ENCODE data around the gene PIN4. TPM values are rescaled to one million over a fixed set of nuclear protein-coding genes. Genes with fewer than 3 reads are reported as not detected.

Gene PIN4
- total and polyA plus RNA-seq, 10 of the 15 experiments (the other 5 are each of a cell fraction or from before 2014, with no cell fraction given) = 8.2 to 53.6 (median 33.9) TPM

- Histone ChIP-seq H3K9ac (ENCODE audit: control insufficient read depth, insufficient read depth, low read length) (no peak overlapping the region), H4K20me1 (ENCODE audit: control insufficient read depth, insufficient read depth) (no peaks in the 10 kb centered on the region), H3K4me1 (ENCODE audit: control insufficient read depth, insufficient read depth, low read length) (no peaks in the 10 kb centered on the region), H3K4me3 (no peak overlapping the region), H3K4me2 (ENCODE audit: control insufficient read depth, insufficient read depth) (no peak overlapping the region), H3K79me2 (ENCODE audit: control insufficient read depth, insufficient read depth, low read length) (no peaks in the 10 kb centered on the region), H3K9me3 (replicated peaks; ENCODE audit: control insufficient read depth, insufficient read depth, low read length) (no peaks in the 10 kb centered on the region), H2AFZ (ENCODE audit: control insufficient read depth, low read depth, low read length) (no peak overlapping the region), H3K36me3 (ENCODE audit: control insufficient read depth in 2 of 2, insufficient read depth in 2 of 2, low read length in 1 of 2) (no peaks in the 10 kb centered on the region), H3K27ac (ENCODE audit: control insufficient read depth, insufficient read depth) (no peak overlapping the region), H3K27me3 (replicated peaks in 1 of 2; ENCODE audit: control insufficient read depth in 2 of 2, insufficient read depth in 2 of 2, low read length in 1 of 2) (no peaks in the 10 kb centered on the region)
- DNase-seq (ENCODE audit: low read depth, low spot score) (no peak), ATAC-seq (no peak), FAIRE-seq (no peak)
- ChIA-PET SMC1A (ENCODE audit: uncharacterized antibody, unreplicated experiment) (interaction anchor here (0.6 to 2.7 kb wide), 5 partner anchors 9 to 292 kb away, joined by 3 to 9 read pairs (median 5); partner anchors contain the start of genes ERCC6L and RPS4X), POLR2A (no interaction called here), CTCF (interaction anchor here (0.6 to 3.8 kb wide), 4 partner anchors 29 to 293 kb away, joined by 3 to 32 read pairs (median 4); partner anchors contain the start of gene RPS4X), RAD21 (ENCODE audit: unreplicated experiment) (interaction anchor here (2.9 kb wide), 1 partner anchor 292 kb away, joined by 8 read pairs; no protein-coding TSS in a partner anchor)
- BruUV-seq (replicated peaks) = no TSS peak
- WGBS (ENCODE audit: insufficient coverage, insufficient replicate concordance, low lambda C conversion rate, missing lambda C conversion rate) = 5% methylated on average over 2 of the region's 2 CpGs
- no peak for TF ChIP-seq ZBTB4 (CRISPR knock-in tag; IDR thresholded peaks at IDR 0.05)
- TF ChIP-seq TCF12 (IDR thresholded peaks at IDR 0.05; ENCODE audit: low read depth, low read length) = no peak
- no peak for TF ChIP-seq NR2C1 (IDR thresholded peaks at IDR 0.05)
- TF ChIP-seq ESRRA (IDR thresholded peaks at IDR 0.05; ENCODE audit: low read length) = no peak
- TF ChIP-seq NFIC (IDR thresholded peaks at IDR 0.05; ENCODE audit: low read depth, low read length) = no peak
- TF ChIP-seq IRF5 (IDR thresholded peaks at IDR 0.05; ENCODE audit: borderline replicate concordance) = no peak
- no peak for TF ChIP-seq PBX3 (IDR thresholded peaks at IDR 0.05; ENCODE audit: insufficient replicate concordance, low read depth, low read length)
- TF ChIP-seq FOS (IDR thresholded peaks at IDR 0.05; ENCODE audit: borderline replicate concordance, extremely low read depth, insufficient read length) = no peak
- no peak for TF ChIP-seq CEBPZ (IDR thresholded peaks at IDR 0.05; ENCODE audit: low read depth, low read length)
- no peak for TF ChIP-seq SPI1 (IDR thresholded peaks at IDR 0.05; ENCODE audit: borderline replicate concordance, insufficient read depth, low read depth, low read length)
- in situ Hi-C loops (cut with MboI) = loop anchor here (10.0 to 25.0 kb wide), 3 partner anchors 297 to 1890 kb away; no protein-coding TSS in a partner anchor
- intact Hi-C loops (cut with micrococcal nuclease; ENCODE audit: unreplicated experiment) = no loop called here
These were observed 65.8 kb downstream of the PIN4 start for GRCh38 chrX:72247206-72247942.

Data from GM12878 (cell line).